ENCODE data around the gene OBSCN.

- no peak for TF ChIP-seq POLR2AphosphoS5 (IDR thresholded peaks at IDR 0.05; ENCODE audit: low read depth, low read length)
- no peak for TF ChIP-seq POLR2A (IDR thresholded peaks at IDR 0.05; ENCODE audit: low read depth, low read length)
- TF ChIP-seq POU2F2 (IDR thresholded peaks at IDR 0.05; ENCODE audit: low read depth, low read length) = no peak
- TF ChIP-seq TAF1 (IDR thresholded peaks at IDR 0.05; ENCODE audit: low read depth, low read length) = no peak
Observed at GRCh38 chr1:228174482-228175315, 33.1 kb upstream of the OBSCN start.

All from GM12891 (cell line).